ENCODE data around the gene AQP12B.

Gene AQP12B

GRCh38 chr2:240628507-240628807, 54.2 kb downstream of the AQP12B start:
- TF ChIP-seq CTCF (IDR thresholded peaks at IDR 0.05; ENCODE audit: unreplicated experiment in 3 of 3) = no peak
- no peak overlapping the region for H3K27ac Mint-ChIP-seq
- H3K27me3 Mint-ChIP-seq (ENCODE audit: low read depth) = no peaks in the 10 kb centered on the region
- no peaks in the 10 kb centered on the region for H3K36me3 Mint-ChIP-seq (ENCODE audit: low read depth)
- peaks cover 11% of the 10 kb centered on the region for H3K9me3 Mint-ChIP-seq
- H3K4me1 Mint-ChIP-seq = no peaks in the 10 kb centered on the region
- H3K4me3 Mint-ChIP-seq = no peak overlapping the region

GRCh38 chr2:240627736-240628506, 54.8 kb downstream of the AQP12B start:
- Mint-ChIP-seq H3K4me3 (no peak overlapping the region), H3K27me3 (ENCODE audit: low read depth) (no peaks in the 10 kb centered on the region), H3K27ac (no peak overlapping the region), H3K9me3 (peaks cover 6% of the 10 kb centered on the region), H3K4me1 (no peaks in the 10 kb centered on the region), H3K36me3 (ENCODE audit: low read depth) (no peaks in the 10 kb centered on the region)
- TF ChIP-seq CTCF (IDR thresholded peaks at IDR 0.05; ENCODE audit: unreplicated experiment in 3 of 3) = no peak

- TF ChIP-seq CTCF (IDR thresholded peaks at IDR 0.05; ENCODE audit: unreplicated experiment in 3 of 3) = no peak
- peaks cover 5% of the 10 kb centered on the region for H3K4me1 Mint-ChIP-seq
- no peak overlapping the region for H3K27ac Mint-ChIP-seq
- H3K9me3 Mint-ChIP-seq = no peaks in the 10 kb centered on the region
- no peak overlapping the region for H3K4me3 Mint-ChIP-seq
- no peaks in the 10 kb centered on the region for H3K36me3 Mint-ChIP-seq (ENCODE audit: low read depth)
- H3K27me3 Mint-ChIP-seq (ENCODE audit: low read depth) = no peaks in the 10 kb centered on the region
Measured at GRCh38 chr2:240626531-240627300, 56.0 kb downstream of the AQP12B start.
